Measurements from ENCODE around the gene HSPA9.

The HSPA9 gene

DNA sequence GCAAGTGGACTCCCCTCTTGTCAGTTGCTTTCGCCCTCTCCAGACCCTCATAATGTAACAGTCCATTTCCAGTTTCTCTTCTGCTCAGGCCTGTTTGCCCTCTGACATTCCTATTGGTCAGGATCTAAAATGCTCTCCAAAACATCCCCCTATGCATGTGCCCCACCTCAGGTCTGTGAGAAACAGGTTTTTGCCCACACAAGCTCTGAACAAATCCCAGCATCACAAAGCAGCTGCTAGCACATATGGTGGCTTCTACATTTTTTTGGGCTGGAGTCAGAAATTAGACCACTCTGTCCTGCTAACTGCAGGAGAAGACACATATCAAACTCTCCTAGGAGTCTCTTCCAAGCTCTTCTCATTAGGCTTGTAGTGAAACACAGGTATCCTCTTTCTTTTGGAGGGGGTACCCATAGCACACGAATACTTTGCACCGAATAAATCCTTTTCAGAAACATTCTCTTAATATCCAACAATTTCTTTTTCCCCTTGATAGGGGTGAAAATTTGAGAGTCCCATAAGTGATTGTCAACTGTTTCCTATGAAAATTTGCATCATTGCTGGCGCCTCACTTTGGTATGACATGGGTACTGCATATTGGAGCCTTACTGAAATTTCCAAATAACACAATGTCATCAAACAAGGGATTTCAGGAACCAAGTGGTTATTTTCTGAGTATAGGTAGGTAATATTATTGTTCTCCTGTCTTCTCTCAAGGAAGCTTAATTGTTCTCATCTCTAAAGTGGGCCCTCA, 19.3 kb upstream of the HSPA9 start:
- H3K4me3 ChIP-seq (ENCODE audit: low read length) = no peak overlapping the region
- DNase-seq (ENCODE audit: low read depth) = no peak
- TF ChIP-seq, protein P1, sequence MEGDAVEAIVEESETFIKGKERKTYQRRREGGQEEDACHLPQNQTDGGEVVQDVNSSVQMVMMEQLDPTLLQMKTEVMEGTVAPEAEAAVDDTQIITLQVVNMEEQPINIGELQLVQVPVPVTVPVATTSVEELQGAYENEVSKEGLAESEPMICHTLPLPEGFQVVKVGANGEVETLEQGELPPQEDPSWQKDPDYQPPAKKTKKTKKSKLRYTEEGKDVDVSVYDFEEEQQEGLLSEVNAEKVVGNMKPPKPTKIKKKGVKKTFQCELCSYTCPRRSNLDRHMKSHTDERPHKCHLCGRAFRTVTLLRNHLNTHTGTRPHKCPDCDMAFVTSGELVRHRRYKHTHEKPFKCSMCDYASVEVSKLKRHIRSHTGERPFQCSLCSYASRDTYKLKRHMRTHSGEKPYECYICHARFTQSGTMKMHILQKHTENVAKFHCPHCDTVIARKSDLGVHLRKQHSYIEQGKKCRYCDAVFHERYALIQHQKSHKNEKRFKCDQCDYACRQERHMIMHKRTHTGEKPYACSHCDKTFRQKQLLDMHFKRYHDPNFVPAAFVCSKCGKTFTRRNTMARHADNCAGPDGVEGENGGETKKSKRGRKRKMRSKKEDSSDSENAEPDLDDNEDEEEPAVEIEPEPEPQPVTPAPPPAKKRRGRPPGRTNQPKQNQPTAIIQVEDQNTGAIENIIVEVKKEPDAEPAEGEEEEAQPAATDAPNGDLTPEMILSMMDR (conservative IDR thresholded peaks at IDR 0.05; ENCODE audit: low read length) = peak; percentile 39

DNA sequence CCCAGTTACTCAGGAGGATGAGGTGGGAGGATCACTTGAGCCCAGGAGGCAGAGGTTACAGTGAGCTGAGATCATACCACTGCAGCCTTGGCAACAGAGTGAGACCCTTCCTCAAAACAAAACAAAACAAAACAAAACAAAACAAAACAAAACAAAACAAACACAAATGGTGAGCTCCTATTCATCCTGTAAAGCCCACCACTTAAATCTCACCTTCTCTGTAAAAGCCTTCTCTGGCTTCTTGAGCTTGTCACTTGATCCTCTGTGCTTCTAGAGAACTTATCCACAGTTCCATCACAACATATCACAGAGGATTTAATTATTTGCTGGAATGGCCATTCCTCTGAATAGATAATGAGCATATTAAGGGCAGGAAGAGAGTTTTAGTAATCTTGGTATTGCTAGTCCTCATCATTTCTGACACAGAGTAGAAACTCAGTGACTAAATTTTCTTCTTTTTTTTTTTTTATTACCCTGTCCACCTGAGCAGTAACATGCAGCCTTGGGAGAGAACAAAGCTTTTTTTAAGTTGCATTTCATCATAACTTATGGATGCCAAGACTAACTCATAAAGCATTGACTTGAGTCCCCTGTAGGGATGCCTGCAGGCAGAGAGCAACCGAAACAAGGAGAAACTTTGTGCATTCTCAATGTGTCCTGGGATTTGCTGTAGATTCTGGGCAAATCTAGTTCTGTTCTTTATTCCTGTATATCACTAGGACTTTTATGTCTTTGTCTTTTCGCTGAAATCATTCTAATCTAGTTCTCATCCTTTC, 13.0 kb upstream of the HSPA9 start:
- TF ChIP-seq, protein P1 (conservative IDR thresholded peaks at IDR 0.05; ENCODE audit: low read length) = no peak
- DNase-seq (ENCODE audit: low read depth) = no peak
- no peak overlapping the region for H3K4me3 ChIP-seq (ENCODE audit: low read length)

DNA sequence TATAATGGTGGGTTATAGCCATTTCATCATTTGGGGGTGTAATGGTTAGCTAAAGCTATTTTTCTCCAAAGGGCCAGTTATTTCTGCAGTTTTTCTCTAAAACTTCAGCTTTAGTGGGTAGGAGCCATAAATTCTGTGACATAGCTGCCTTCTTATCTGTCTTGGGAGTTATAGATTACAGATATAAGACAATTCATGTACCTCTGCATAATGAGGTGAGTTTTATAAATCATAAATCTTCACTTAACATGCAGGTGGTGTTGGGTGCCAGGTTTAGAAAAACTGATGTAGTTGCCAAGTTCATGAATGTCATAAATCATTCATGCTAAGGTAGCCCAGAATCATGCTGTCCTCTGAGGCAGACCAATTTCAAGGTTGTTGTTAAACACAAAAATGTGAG, 10.0 kb upstream of the HSPA9 start:
- TF ChIP-seq, protein P1 (conservative IDR thresholded peaks at IDR 0.05; ENCODE audit: low read length) = no peak
- no peak overlapping the region for H3K4me3 ChIP-seq (ENCODE audit: low read length)
- no peak for DNase-seq (ENCODE audit: low read depth)

DNA sequence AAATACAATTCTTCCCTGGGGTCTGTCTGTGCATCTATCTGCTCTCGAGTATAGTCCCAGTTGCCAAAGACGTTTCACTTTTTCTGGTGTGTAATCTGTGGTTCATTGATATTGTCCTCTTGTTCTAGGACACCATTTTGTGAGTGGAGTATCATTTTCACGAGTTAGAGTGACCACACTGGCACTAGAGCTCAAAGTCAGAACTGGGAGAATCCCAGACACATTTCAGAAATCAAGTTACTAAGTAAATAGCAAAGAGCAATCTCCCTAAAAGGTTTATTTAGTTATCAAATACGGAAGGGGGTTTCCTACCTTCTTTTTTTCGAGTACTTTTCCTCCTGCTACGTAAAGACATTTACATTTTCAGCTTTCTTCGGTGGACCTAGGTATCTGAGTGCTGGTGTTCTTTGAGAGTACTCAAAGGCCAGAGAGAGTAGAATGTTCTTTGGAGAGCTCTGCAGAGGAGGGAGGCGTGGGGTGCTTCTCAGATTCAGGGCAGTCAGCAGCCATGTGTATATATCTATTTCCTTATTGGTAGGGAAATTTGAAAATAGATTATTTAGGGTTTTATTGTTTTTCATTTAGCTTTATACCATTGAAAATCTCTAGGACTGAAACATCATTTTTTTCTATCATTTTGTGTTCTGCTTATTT, 8.9 kb upstream of the HSPA9 start:
- H3K4me3 ChIP-seq (ENCODE audit: low read length) = no peak overlapping the region
- DNase-seq (ENCODE audit: low read depth) = no peak
- TF ChIP-seq, protein P1 (conservative IDR thresholded peaks at IDR 0.05; ENCODE audit: low read length) = no peak

DNA sequence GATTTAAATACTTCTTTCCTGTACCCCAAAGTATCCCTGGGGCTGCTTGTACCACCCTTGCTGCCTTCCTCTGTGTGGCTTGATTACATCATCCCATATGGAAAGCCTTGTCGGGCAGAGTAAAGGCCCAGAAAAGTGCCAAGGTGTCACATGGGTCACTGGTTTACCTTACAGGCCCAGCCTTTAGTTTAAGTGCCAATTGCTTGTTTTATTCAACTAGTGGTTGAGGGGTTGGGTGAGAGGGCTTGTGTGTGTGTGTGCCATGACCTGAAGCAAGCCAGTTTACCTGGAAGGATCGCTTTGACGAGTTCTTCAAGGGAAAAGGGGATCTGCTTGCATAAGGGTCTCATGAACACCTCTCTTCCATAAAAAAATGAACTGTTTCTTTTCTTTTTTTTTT, 7.8 kb upstream of the HSPA9 start:
- TF ChIP-seq, protein P1 (conservative IDR thresholded peaks at IDR 0.05; ENCODE audit: low read length) = no peak
- no peak overlapping the region for H3K4me3 ChIP-seq (ENCODE audit: low read length)
- DNase-seq (ENCODE audit: low read depth) = no peak

DNA sequence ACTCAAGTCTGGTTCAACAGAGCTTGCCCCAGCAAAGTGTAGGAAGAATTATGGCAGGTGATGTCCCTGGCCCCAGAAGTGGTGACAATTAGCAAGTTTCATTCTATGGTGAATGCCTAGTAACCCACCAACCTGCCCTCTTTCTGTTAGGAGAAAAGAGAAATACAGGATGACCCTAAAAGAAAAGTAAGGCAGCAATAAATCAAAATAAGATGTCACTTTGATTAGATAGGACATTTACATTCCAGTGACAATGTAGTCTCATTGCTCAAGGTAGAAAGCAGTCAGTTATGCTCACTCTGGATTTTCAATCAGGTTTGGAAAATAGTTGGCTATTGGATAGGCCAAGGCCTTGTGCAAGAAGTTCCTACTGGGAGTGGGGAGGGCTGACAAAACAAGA, 5.6 kb upstream of the HSPA9 start:
- H3K4me3 ChIP-seq (ENCODE audit: low read length) = no peak overlapping the region
- TF ChIP-seq, protein P1 (conservative IDR thresholded peaks at IDR 0.05; ENCODE audit: low read length) = no peak

More for the DNA sequence above, 5.6 kb upstream of the HSPA9 start:
- DNase-seq (ENCODE audit: low read depth) = no peak
